GM21786 (cell line): ENCODE data around the gene LRRC9.
"Not testable (repeated sequence)": the region's sequence is repeated elsewhere in the genome, so short reads cannot be mapped to it uniquely, and the experiment has no call there.

ENCODE experiments used
- ATAC-seq: cut with Tn5 transposase; IDR thresholded peaks from one replicate; pipeline ENCODE4 v1.9.1; 2021; ENCODE audit not compliant: unreplicated experiment

Gene LRRC9

GRCh38 chr14:59952141-59952540, 32.2 kb downstream of the LRRC9 start:
- ATAC-seq = not testable (repeated sequence)

DNA sequence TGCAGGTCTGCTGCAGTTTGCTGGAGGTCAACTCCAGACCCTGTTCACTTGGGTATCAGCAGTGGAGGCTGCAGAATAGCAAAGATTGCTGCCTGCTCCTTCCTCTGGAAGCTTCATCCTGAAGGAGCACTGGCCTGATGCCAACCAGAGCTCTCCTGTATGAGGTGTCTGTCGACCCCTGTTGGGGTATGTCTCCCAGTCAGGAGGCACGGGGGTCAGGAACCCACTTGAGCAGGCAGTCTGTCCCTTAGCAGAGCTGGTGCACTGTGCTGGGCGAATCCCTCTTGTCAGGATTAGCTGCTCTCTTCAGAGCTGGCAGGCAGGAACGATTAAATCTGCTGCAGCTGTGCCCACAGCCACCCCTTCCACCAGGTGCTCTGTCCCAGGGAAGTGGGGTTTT, 37.9 kb downstream of the LRRC9 start:
- ATAC-seq = not testable (repeated sequence)

GRCh38 chr14:59959668-59960067, 39.7 kb downstream of the LRRC9 start:
- no peak for ATAC-seq

- ATAC-seq = peak; percentile 68
Measured at GRCh38 chr14:59961518-59962062, 41.6 kb downstream of the LRRC9 start.

- peak; percentile 11 for ATAC-seq
Measured at GRCh38 chr14:59964251-59965007, 44.5 kb downstream of the LRRC9 start.

- no peak for ATAC-seq
Measured at GRCh38 chr14:59969319-59969718, 49.4 kb downstream of the LRRC9 start.

- no peak for ATAC-seq
Measured at GRCh38 chr14:59981564-59981963, 61.6 kb downstream of the LRRC9 start.

- no peak for ATAC-seq
Measured at GRCh38 chr14:59983048-59983447, 63.1 kb downstream of the LRRC9 start.

DNA sequence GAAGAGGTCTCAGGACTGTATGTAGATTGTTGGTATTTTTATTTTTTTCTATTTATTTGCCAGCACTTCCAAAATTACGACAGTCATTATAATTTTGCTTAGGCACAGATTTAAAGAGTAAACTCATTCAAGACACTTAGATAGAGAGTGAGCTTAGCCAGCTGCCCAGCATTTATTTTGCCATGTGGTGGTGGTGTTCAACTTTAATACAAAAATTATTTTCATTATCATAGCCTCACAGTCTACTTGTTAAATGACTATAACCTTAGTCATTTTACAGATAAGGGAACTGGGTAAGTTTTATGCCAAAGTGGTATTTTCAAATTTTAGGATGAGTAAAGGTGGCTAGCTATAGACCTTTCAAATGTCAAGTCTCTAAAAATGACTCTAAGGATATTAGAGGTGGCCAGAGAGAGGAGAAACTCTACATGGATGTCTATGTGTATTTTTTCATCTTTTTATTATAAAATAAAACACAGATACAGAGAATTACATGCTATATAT, 66.7 kb downstream of the LRRC9 start:
- ATAC-seq = no peak

GRCh38 chr14:59997449-59997848, 77.5 kb downstream of the LRRC9 start:
- ATAC-seq = no peak

DNA sequence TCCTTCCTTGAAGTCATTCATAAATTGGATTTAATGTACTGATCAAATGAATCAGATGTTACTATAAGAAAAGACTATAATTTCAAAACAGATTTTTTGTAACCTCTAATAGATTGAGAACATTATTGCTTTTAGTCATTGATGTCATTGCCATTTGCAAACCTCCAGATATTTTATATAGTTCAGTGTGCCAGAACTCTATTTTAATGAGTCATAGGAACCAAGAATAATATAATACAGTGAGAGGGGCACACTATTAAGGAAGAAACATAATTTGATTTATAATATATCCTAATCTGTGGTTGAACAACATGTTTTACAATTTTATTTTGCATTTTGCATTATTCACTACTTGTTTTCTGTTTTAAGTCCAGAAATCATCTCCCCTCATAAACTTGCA, 78.0 kb downstream of the LRRC9 start:
- ATAC-seq = no peak

DNA sequence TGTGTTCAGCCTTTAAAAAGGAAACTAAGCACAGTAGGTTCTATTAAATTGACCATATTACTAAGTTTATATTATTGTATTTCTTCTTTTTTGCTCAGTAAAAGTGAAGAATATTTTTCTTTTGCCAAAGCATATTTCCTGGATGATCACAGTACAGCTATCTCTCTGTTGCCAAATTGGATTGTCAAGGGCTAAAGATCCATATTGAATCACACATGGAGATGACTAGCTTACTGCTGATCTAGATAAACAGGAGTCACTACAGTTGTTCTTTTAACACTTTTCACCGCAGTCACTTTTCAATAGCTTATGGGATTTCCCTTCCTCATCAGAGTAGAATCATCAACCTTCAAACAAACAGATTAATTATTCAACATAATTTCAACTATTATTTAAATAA, 78.6 kb downstream of the LRRC9 start:
- ATAC-seq = no peak

DNA sequence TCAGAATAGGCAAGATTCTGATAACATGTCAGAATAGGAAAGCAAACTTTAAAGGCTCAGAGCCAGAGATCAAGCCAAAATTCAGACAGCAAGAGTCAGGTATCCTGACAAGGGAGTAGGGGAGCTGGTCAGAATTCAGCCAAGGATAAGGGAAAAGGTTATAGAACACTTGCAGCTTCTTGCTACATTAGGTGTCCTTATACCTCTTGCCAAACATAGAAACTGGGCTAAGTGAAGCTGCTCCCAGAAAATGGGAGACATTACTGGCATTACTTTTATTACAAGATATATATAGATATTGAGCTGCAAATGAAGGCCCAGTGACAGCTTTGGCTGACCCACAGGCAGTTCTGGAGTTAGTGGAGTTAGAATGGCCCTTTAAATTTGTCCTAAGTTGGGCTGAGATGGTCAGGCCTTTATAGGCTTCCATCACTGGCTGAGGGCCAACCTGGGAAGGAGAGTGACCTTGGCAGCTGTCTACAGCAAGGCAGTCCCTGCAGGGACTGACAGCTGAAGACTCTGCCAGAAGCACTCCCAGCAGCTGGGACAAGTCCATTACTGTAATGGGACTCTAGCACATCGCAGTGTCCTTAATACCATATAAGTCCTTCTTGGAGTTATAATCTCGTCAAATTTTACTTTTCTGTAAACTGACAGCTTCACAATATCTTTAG, 83.0 kb downstream of the LRRC9 start:
- ATAC-seq = no peak

GRCh38 chr14:60003991-60004390, 84.0 kb downstream of the LRRC9 start:
- no peak for ATAC-seq

GRCh38 chr14:60008042-60008441, 88.1 kb downstream of the LRRC9 start:
- no peak for ATAC-seq

DNA sequence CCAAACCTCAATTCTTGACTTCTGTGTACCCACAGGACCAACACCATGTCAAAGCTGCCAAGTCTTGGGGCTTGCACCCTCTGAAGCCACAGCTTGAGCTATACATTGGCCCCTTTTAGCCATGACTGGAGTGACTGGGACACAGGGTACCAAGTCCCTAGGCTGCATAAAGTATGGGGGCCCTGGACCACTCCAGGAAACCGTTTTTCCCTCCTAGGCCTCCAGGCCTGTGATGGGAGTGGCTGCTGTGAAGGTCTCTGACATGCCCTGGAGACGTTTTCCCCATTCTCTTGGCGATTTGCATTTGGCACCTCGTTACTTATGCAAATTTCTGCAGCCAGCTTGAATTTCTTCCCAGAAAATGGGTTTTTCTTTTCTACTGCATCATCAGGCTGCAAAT, 90.3 kb downstream of the LRRC9 start:
- ATAC-seq = not testable (repeated sequence)

DNA sequence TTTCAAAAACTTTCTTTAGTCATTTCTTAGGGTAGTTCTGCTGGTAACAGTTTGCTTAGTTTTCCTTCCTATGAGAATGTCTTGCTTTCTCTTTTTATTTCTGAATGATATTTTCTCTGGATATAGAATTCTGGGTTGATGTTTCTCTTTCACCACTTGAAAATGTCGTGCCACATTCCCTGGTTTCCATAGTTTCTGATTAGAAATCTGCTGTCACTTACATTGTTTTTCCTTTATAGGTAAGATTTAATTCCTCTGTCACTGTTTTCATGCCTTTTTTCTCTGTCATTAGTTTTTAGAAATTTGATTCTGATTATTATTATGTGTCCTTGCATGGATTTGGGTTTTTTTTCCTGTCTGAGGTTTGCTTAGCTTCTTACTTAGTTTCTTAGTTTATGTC, 94.5 kb downstream of the LRRC9 start:
- no peak for ATAC-seq

- ATAC-seq = no peak
Measured at GRCh38 chr14:60021619-60022018, 101.7 kb downstream of the LRRC9 start.

GRCh38 chr14:60025571-60025970, 105.6 kb downstream of the LRRC9 start:
- ATAC-seq = no peak

- no peak for ATAC-seq
Measured at GRCh38 chr14:60035177-60035576, 115.2 kb downstream of the LRRC9 start.

- not testable (repeated sequence) for ATAC-seq
Measured at GRCh38 chr14:60047976-60048375, 128.0 kb downstream of the LRRC9 start.

- no peak for ATAC-seq
Measured at GRCh38 chr14:60051721-60052221, 131.8 kb downstream of the LRRC9 start.
